LoVo (cell line): Measurements from ENCODE around the gene ZBTB11.
A peak's percentile ranks its signal among the peaks of the same experiment; 100 is the strongest.
"Not testable (repeated sequence)": the region's sequence is repeated elsewhere in the genome, so short reads cannot be mapped to it uniquely, and the experiment has no call there.

Experiments used
- DNase-seq: peaks from one replicate; pipeline ENCODE4 v3.0.0-alpha.2; 2016; ENCODE audit warnings: low spot score

The ZBTB11 gene

DNA sequence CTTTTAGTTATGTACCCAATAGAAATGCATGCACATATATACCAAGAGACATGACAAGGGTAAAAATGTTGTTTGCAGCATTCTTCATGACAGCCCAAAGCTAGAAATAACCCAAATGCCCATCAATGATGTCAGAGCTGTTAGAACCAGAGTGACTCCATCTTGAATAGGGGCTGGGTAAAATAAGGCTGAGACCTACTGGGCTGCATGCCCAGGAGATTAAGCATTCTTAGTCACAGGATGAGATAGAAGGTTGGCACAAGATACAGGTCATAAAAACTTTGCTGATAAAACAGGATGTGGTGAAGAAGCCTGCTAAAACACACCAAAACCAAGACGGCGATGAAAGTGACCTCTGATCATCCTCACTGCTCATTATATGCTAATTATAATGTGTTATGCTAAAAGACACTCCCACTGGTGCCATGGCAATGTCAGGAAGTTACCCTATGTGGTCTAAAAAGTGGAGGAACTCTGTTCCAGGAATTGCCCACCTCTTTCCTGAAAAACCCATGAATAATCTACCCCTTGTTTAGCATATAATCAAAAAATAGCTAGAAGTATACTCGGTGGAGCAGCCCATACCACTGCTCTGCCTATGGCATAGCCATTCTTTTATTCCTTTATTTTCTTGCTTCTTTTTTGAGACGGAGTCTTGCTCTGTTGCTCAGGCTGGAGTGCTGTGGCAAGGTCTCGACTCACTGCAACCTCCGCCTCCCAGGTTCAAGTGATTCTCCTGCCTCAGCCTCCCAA is 32.9 kb downstream of the ZBTB11 start:
- peak; percentile 79 for DNase-seq

GRCh38 chr3:101643009-101643844 is 33.7 kb downstream of the ZBTB11 start:
- DNase-seq: no peak

- DNase-seq: no peak
Observed at GRCh38 chr3:101642441-101642840, 34.5 kb downstream of the ZBTB11 start.

DNA sequence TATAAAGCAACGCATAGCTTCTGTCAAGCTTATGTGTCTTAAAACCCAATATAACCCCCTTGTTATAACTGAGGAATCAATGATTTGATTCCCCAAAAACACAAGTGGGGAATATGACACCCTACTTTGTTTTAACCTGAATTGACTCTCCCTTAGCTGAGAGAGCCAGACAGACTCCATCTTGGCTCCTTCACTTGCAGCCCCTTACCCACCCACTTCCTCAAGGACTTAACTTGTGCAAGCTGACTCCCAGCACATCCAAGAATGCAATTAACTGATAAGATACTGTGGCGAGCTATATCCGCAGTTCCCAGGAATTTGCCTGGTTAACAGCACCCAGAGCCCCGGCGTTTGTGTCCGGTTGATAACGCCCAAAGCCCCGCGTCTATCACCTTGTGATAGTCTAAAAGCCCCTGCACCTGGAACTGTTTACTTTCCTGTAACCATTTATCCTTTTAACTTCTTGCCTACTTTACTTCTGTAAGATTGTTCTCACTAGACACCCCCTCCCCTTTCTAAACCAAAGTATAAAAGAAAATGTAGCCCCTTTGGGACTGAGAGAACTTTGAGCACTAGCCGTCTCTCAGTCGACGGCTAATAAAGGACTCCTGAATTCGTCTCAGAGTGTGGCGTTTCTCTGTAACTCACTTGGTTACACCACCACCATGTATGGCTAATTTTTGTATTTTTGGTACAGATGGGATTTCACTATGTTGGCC is 35.4 kb downstream of the ZBTB11 start:
- DNase-seq: not testable (repeated sequence)

DNA sequence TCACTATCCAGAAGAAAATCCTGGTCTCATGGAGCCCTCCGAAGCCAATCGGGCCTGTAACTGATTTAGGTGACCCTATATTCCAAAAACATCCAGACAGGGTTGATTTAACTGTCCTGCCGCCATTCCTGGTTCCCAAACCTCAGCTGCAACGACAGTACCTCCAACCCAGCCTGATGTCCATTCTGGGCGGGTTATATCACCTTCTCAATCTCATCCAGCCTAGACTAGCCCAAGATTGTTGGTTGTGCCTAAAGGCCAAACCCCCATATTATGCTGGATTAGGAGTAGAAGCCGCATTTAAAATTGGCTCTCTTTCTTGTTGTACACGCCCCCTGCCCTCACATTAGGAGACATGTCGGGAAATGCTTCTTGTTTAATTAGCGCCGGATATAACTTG is 36.7 kb downstream of the ZBTB11 start:
- no peak for DNase-seq

GRCh38 chr3:101639280-101639963 is 37.5 kb downstream of the ZBTB11 start:
- no peak for DNase-seq

GRCh38 chr3:101638261-101638745 is 38.6 kb downstream of the ZBTB11 start:
- no peak for DNase-seq

DNA sequence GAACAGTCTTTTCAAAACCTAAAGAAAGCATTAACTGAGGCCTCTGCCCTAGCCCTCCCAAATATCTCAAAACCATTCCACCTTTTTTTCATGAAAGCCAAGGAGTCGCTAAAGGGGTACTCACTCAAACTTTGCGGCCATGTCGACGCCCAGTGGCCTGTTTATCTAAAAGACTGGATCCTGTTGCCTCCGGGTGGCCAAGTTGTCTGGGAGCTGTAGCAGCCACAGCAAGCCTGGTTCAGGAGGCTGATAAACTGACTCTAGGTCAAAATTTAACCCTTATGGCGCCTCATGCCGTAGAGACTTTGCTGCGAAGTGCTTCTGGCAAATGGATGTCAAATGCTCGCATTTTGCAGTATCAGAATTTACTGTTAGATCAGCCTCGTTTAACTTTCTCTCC is 39.5 kb downstream of the ZBTB11 start:
- DNase-seq: no peak

- DNase-seq: no peak
Observed at GRCh38 chr3:101635954-101636798, 40.8 kb downstream of the ZBTB11 start.

- no peak for DNase-seq
Observed at GRCh38 chr3:101635345-101635744, 41.6 kb downstream of the ZBTB11 start.

GRCh38 chr3:101634591-101635196 is 42.2 kb downstream of the ZBTB11 start:
- DNase-seq: no peak

DNA sequence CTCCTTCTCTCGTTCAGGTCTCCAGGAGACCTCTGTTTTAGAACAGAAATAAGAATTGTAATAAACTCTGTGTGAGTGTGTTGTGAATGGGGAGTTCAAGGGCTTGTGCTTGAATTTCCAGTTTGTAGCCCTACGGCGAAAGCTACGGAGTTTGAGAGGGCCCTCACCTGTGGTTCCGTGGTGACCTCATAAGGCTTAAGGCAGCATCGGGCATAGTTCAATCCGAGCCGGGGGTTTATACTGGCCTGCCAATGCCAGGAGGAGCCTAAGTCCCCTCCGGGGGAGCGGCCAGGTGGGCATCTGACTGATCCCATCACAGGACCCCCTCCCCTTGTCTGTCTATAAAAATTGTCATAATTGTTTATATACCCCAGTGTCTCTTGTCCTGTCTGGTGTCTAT is 43.7 kb downstream of the ZBTB11 start:
- no peak for DNase-seq

GRCh38 chr3:101632586-101632985 is 44.3 kb downstream of the ZBTB11 start:
- DNase-seq: no peak

DNA sequence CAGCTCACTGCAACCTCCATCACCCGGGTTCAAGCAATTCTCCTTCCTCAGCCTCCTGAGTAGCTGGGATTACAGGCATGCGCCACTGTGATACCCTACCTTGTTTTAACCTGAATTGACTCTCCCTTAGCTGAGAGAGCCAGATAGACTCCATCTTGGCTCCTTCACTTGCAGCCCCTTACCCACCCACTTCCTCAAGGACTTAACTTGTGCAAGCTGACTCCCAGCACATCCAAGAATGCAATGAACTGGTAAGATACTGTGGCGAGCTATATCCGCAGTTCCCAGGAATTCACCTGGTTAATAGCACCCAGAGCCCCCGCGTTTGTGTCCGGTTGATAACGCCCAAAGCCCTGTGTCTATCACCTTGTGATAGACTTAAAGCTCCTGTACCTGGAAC is 45.0 kb downstream of the ZBTB11 start:
- not testable (repeated sequence) for DNase-seq

DNA sequence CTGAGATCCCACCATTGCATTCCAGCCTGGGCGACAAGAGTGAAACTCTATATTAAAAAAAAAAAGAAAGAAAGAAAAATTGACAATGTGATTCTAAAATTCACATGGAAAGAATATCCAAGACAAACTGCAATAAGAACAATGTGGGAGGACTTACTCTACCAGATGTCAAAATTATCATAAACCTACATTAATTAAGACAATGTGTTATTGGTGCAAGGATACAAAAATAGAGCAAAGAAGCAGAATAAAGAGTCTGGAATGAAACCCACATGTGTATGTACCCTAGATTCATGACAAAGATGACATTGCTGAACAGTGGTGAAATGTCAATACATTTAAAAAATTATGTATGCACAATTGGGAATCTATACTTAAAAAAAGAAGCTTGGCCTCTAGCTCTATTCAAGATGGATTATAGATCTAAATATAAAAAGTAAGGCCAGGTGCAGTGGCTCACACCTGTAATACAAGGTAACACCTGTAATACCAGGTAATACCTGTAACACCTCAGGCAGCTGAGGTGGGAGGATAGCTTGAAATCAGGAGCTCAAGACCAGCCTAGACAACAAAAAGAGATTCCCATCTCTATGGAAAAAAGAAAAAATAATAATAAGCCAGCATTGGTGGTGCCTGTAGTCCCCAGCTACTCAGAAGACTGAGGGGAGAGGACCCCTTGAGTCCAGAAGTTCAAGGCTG is 45.7 kb downstream of the ZBTB11 start:
- DNase-seq: no peak

DNA sequence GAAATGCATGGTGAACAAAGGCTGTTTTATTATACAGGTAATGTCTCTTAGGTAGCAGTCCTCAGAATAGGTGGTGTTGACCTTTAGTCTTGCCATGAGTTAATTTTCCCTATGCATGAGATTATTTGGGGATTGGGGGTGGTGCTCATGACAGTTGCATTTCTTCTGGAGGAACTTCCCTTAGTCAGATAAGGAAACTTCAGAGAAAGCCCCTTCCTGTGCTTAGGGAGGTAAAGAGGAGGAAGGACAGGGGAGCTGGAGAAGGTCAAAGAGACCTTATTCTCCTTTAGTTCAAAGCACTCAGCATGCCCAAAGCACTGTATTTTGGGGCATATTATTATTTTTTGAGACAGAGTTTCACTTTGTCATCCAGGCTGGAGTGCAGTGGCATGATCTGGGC is 47.7 kb downstream of the ZBTB11 start:
- no peak for DNase-seq

- no peak for DNase-seq
Observed at GRCh38 chr3:101625879-101626278, 51.1 kb downstream of the ZBTB11 start.

DNA sequence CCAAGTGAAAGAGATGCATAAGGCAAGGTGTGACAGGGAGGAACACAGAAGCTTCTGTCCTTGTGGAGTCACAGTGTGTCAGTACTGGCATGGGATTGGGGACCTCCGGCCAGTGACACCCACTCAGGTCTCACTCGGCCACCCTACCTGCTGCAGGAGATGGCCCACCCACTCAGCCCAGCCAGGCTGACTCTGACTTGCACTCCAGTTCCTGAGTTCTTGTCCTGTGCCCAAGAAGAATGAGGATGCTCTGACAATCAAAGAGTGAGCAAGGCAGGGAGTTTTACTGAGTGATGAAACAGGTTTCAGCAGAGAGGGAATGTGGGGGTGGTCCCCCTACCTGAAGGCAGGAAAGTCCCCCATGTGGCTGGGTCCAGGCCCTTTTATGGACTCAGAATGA is 52.1 kb downstream of the ZBTB11 start:
- DNase-seq: no peak

GRCh38 chr3:101623656-101624055 is 53.3 kb downstream of the ZBTB11 start:
- DNase-seq: no peak

- no peak for DNase-seq
Observed at GRCh38 chr3:101619734-101620133, 57.2 kb downstream of the ZBTB11 start.
